HG03280 (cell line): Measurements from ENCODE around the gene ANKDD1A.
A peak's percentile ranks its signal among the peaks of the same experiment; 100 is the strongest.

Experiments used
- ATAC-seq: cut with Tn5 transposase; IDR thresholded peaks from one replicate; pipeline ENCODE4 v1.9.1; 2021; ENCODE audit warnings: mild to moderate bottlenecking, moderate library complexity; ENCODE audit not compliant: unreplicated experiment

Gene ANKDD1A

DNA sequence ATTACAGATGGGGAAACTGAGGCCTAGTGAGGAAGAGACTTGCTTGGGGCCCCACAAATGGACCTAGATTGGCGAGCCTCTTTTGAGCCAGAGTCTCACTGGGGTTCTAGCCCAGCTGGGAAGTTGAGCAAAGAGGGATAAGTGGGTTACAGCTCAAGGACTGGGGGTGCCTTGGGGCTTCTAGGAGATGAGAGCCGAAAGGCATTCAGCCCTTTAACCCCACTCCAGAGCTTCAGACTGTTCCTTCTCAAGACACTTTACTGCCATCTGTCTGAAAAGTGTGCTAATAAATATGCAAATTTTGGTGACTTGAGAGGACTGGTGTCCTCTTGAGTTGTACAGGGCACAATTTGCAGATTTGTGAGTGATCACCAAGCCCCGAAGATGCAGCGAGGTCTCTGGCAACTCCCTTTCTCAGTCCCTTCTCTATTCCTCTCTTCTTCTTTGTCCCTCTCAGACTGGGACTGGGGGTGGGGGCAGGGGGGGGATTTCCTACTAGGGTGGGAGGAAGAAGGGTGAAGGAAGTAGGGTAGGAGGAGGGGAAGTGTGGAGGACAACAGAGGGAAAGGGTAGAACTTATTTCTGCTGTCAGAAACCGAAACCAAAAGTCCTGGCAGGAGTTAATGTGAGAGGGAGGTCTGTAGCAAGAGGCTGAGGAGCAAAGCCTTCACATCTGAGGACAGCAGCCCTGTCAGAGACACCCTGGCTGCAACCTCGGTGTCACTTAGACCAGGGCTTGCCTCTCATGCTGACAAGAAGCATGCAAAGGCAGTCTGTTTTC lies 16.2 kb upstream of the ANKDD1A start:
- peak; percentile 20 for ATAC-seq

DNA sequence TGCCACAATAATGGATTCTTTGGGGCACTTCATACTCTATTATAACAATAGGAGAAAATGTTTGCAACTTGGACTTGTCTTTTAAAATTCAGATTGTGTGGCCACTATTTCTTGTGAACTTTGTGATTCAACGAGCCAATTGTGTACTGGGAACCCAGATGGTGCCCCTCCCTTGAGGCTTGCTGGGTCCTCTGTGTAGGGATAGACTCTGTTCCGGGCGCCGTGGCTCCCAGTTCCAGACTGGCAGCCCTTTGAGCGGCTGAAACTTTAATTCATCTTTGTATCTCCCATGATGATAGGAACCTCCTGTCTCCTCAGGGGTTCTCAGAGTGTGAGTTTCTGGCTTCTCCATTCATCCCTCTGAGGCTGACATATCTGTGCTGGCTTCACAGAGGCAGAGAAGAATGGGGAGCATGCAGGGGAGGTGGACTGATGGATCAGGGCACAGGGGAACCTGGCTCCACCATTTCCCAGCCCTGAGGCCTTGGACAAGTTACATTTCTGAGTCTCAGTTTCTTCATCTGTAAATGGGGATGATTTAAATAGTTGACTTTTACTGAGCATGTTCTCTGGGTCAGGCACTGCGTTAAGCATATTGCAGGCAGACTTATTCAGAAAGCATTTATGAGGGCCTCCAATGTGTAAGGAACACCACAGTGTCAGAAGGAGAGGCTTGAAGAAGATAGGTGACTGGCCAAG lies 15.2 kb upstream of the ANKDD1A start:
- no peak for ATAC-seq

DNA sequence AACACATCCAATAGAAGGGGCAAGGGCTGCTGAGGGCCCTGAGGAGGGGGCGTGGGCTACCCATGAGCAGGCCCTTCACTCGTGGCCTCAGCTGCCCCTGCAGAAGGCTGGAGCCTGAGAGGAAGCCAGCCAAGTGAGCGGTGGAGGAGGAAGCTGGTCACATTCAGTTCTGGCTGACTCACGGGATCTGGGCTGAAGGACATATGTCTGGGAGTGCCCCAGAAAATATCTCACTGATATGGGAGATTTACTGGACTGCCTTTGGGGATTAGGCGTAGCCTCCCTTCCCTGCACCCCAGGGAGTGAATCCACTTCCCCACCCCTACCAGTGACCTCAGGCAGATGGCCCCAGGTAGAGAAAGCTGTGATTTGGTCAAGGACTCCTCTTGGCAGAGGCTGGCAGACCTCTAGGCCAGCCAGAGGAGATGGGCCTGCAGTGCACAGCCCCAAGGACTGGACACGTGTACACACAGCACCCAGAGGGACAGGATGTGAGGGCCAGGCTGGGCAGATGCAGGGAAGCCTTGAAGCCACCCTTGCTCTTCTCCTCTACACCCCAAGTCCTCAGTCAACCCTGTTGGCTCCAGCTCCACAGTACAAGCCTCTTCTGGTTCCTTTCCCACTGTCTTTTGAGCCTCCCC lies 14.2 kb upstream of the ANKDD1A start:
- ATAC-seq = no peak

DNA sequence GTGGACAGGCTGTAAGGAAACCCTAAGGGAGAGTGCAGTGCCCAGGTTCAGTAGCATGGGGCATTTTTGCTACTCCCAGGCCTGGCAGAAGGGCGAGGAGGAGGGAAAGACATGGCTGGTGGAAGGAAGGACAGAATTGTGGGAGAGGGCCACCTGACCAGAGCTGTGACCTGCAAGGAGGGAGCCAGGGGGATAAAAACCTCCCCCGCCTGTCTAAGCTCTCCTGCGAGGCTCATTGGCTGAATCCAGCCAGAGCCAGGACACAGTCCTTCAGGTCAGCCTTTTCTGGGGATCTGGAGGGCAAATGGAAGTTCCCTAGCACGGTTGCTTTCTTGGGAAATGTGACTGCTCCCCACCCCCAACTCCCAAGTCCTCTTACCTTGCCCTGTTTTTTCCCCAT lies 13.3 kb upstream of the ANKDD1A start:
- ATAC-seq = no peak

DNA sequence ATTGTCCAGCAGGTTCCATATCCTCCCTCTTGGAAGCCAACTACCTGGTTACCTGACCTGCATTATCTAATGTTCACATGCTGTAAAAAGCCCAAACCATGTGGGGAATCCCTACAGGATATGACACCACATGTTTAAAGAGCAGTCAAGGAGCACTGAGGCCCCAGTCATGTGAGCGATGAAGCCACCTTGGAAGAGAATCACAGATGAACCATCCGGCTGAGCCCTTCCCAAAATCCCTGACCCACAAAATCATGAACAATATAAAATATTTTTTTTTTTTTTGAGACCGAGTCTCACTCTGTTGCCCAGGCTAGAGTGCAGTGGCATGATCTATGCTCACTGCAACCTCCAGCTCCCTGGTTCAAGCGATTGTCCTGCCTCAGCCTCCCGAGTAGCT lies 10.6 kb upstream of the ANKDD1A start:
- no peak for ATAC-seq

DNA sequence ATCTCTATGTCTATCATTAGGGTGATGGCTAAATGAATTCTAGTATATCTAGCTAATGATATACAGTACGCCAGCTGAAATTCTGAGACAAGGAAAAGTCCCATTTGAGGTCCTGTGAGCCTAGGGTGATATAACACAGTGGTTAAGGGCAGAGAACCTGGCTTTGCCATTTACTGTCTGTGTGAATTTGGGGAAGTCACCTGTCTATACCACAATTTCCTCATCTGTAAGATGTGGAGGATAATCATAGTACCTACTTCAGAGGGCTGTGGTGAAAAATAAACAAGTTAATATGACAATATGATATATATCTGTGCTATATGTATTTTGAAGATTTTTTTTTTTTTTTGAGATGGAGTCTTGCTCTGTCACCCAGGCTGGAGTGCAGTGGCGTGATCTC lies 9.8 kb upstream of the ANKDD1A start:
- ATAC-seq = no peak

DNA sequence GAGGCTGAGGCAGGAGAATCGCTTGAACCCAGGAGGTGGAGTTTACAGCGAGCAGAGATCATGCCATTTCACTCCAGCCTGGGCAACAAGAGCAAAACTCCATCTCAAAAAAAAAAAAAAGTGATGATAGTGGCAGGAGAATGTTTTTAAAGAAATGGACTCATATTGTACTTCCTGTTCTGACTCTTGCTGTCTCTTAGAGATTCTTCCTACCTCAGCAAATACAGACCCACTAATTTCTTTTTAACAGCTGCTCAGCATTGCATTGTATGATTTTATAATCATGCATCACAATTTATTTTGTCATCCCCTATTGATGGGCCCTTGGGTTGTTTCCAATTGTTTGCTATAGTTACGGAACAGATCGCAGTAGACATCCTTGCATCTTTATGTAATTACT lies 8.8 kb upstream of the ANKDD1A start:
- no peak for ATAC-seq

DNA sequence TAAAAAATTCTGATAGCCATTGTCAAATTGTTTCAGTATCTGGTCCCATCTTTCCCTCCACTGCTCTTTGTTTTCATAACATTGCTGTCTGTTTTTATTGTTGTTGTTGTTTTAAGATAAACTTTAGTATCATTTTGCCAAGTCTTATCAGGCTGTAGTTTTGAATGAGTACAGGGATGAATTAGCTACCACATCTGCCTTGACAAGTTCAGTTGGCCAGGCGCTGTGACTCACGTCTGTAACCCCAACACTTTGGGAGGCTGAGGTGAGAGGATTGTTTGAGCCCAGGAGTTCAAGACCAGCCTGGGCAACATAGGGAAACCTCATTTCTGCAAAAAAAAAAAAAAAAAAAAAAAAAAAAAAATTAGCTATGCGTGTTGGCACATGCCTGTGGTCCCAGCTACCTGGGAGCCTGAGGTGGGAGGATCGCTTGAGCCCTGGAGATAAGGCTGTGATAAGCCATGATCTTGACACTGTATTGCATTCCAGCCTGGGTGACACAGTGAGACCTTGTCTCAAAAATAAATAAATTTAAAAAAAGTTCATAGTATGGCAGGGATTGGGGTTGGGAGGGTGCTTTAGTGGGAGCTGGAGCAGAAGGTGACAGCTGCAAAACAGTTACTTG lies 8.3 kb upstream of the ANKDD1A start:
- no peak for ATAC-seq

DNA sequence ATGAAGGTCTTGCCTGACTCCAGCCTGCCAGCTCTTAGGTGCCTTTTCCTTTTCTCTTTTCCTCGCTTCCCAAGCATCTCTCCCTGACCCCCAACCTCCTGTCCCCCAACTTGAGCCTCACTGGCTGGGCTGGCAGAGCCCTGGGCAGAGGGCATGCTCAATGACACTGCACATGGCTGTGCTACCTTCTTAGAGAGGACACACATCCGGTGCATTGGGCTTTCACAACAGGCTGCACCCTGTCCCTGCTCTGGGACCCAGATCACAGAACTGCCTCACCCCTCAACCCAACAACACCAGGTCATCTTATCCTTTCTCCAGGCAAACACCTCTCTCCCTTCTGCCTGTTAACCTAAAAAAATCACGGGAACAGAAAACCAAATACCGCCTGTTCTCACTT lies 7.5 kb upstream of the ANKDD1A start:
- ATAC-seq = no peak

DNA sequence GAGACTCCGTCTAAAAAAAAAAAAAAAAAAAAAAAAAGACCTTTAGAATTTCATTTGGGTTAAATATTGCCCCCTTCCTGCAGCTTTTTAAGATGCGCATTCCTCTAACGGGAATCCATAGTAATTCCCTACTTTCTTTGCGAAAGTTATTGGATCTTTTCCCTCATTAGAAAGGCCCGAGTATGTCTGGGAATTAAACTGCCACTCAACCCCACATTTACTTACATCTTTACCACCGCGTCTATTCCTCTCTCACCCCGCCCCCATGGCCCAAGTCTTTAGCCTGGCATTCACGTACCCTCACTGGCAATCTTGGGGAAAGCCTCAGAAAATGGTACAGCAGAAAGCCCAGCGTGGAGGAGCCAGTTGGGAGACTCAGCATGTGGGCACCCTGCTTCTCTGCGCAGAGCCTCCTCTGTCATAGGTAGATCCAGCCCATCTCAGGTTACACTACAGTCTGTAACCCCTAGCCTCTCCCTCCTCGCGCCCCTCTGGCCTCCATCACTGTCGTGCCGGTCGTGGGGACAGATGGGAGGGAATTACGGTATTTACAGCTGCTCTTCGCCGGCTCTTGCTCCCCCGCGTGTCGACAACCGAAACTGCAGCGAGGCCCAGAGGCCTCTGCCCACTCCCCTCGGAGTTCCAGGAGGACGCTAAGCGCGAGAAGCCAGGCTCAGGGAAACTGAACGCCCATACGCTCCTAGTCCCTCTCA lies 6.4 kb upstream of the ANKDD1A start:
- peak; percentile 63 for ATAC-seq

DNA sequence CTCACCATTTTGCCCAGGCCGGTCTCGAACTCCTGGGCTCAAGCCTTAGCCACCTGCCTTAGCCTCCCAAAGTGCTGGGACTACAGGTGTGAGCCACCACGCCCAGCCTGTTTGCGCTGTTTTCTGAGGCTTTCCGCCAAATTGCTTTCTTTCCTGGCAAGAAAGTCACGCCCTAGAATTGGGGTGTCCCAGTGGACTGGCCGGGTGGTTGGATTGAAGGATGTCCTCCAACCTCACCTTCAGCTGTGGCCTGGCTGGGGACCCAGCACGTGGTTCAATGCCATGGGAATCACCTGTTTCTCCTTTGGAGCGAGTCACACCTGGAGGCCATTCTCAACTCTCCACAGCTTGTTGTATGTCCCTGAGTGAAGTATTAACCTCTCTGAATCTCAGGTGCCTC lies 5.8 kb upstream of the ANKDD1A start:
- no peak for ATAC-seq

DNA sequence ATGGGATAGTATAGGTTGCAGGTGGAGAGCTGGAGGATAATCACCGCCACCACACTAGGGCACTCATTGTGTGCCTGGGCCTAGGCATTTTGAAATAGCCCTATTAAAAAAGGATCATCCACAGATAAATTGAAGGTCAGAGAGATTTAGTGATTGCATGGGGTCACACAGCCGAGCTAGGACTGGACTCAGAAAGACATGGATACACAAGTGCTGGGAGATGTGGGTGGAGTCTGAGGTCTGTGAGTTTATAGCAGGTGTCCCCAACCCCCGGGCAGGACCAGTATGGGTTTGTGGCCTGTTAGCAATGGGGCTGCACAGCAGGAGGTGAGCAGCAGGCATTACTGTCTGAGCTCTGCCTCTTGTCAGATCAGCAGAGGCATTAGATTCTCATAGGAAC lies 5.3 kb upstream of the ANKDD1A start:
- no peak for ATAC-seq

DNA sequence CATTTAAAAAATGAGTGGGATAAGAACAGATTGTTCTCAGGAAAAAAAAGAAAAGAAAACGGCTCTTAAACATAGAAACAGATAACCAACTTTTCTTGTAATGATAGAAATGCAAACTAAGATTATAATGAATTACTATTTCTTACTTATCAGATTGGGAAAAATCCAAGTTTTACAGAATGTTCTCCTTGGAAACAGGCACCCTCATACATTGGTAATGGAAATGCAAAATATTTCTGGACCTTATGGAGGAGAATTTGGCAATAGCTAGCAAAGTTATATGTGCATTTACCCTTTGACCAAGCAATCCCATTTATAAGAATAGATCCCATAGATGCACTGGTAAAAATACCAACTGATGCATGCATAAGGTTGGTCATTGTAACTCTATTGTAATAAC lies 3.7 kb upstream of the ANKDD1A start:
- ATAC-seq = no peak

DNA sequence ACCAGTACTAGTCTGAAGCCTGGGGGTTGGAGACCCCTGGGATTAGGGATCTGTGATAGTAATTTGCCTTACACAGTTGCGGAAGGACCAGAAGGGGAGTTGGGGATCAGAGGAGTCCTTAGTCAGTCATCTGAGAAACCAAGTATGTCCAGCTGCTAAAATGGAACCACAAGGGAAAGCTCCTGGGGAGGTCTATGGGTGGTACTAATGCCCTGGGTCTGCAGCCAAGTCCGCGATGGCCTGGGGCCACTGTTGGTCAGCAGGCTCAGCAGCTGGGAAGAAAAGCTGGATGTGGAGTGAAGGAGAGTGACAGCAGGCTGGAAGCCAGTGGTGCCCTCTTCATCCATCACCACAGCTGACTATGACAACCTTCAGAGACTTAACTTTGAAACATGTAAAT lies 2.2 kb upstream of the ANKDD1A start:
- no peak for ATAC-seq

DNA sequence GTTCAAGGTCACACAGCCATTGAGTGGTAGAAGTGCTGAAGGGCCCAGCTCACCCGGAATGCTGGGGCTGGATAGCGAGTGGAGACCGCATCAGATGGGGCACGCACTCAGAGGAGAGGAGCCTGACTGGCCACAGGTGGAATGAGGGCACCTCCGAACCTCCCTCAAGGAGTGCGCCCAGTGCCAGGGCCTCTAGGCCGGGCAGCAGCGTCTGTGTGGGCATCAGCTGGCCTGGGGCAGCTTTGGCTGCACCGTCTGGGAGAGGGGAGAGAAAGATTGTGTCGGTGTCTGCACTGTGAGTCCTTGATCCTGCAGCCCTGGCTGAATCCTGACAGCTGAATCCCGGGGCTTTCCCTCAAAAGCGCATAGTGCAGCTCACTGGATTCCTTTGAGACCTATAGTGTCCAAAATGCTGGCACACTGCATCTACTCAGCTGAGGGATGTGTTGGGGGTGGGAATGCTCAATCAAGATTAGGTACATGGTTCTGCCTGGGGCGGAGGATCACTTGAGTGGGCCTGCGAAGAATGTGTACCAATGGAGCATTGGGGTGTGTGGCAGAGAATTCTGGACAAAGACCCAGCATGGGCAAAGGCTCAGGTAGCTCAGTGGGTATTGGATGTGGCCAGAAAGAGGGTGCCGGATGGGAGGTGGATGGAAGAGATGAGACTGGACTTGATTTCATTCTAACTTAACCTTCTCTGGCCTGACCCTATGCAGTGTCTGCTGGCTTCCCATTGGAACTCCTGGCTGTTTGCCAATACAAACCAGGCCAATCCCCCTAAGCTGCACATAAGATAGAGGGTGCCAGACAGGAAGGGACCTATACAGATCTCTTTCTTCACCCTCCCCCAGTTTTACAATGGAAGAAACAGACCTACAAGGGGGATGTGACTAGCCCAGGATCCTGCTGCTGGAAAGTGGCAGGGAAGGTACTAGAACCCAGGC lies 950 bp downstream of the ANKDD1A start:
- ATAC-seq = no peak

DNA sequence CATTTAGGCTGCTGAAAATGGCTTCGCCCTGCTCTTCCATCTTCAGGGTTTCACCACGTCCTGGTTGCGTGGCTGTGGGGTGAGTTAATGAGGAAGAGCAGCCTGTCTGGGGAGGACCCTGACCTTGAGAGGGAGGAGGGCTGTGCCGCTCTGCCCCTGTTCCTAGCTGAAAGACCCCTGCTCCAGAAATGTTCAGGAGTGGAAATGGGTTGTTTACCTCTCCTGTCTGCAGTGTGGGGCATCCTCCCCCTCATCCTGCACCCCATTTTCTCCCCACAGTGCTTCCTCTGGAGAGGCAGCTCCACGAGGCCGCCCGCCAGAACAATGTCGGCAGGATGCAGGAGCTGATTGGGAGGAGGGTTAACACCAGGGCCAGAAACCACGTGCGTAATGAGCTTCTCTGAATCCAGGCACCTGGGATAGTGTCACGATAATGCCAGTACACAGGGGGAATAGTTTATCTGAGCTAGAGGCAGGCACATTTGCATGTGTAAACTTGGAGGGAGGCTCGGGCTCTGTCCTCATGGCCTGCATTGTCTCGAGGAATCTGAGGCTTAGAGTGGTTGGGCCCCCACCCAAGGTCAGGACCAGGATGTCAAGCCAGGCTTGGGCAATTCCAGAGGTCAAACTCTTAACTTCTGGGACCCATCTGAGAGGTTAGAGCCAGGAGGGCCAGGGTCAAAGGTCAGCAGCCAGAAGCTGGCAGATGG lies 4.0 kb downstream of the ANKDD1A start:
- ATAC-seq = no peak

DNA sequence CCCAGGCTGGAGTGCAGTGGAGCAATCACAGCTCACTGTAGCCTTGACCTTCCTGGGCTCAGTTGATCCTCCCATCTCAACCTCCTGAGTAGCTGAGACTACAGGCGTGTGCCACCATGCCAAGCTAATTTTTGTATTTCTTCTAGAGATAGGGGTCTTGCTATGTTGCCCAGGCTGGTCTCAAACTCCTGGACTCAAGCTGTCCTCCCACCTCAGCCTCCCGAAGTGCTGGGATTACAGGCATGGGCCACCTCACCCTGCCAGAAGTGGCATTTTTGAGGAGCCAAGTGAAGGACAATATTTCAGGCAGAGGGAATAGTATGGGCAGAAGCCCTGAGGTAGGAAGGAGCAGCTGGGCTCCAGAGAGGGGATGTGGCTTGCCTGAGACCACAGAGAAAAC lies 4.7 kb downstream of the ANKDD1A start:
- no peak for ATAC-seq

DNA sequence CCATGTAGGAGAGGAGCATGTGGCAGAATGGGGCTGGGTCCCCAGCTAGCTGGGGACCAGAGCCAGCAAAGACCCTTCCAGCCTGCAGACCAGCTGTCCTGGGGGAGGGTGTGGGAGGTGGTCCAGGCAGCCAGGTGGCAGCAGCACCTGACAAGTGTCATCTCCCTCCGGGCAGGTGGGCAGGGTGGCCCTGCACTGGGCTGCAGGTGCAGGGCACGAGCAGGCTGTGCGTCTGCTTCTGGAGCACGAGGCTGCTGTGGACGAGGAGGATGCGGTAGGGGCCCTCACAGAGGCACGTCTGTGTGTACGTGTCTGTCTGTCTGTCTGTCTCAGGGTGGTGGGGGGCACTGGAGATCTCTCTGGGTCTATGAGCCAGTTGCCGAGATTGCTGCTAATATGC lies 5.5 kb downstream of the ANKDD1A start:
- no peak for ATAC-seq

DNA sequence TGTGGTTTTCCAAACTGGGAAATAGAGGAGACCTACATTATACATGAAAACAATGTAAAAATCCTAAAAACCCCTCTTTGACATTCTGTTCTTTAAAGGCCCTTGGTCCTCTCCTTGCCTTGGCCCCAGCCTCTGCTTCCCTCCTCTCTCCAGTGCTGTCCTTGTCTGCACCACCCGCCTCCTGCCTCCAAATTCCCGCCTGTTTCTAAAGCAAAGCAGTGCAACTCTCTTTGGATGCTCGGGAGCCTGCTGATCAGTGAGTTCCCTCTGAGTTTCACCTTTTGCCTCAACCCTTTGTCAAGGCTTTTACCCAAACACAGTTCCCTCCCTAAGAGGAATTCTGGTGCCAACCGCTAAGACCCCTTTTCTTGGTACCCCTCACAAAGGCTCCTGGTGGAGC lies 8.0 kb downstream of the ANKDD1A start:
- no peak for ATAC-seq
